Frontal cortex (tissue), 4 donors: ENCODE data around the gene MAP3K6. TPM values are rescaled to one million over a fixed set of nuclear protein-coding genes. Genes with fewer than 3 reads are reported as not detected.

ENCODE experiments used
- DNase-seq, 2 donors: peaks; one replicate each; pipeline ENCODE4 v3.0.0; 2012; ENCODE audit warnings: low spot score in 2 of 2
- FAIRE-seq: peaks from 2 replicates; lab custom pipeline; 2012; peaks lifted over from hg19 to GRCh38; lab: Jason Lieb, UNC
- total RNA-seq: library from RNA; depleted of rRNA; stranded (reverse); fragments of >200 nt; gene quantifications from one replicate; pipeline ENCODE4 v1.2.3, GENCODE V29; 2014
- donor health status: control.
- donor health status: control.
- donor health status: control.

MAP3K6 gene
- total RNA-seq, 1 donor from 2014 or later, result 0.82 TPM

GRCh38 chr1:27358038-27358927, 8.5 kb downstream of the MAP3K6 start:
- no peak for DNase-seq
- FAIRE-seq, result no peak

- peak; percentile 85 to 93 for DNase-seq
- FAIRE-seq, result no peak
These were observed 9.3 kb downstream of the MAP3K6 start for GRCh38 chr1:27357281-27358037.

- DNase-seq, result no peak
These were observed 10.0 kb downstream of the MAP3K6 start for GRCh38 chr1:27356619-27357280.

GRCh38 chr1:27356277-27356618, 10.5 kb downstream of the MAP3K6 start:
- FAIRE-seq (no peak), DNase-seq (no peak)

More at GRCh38 chr1:27356619-27357280, 10.0 kb downstream of the MAP3K6 start:
- no peak for FAIRE-seq

- FAIRE-seq (no peak), DNase-seq (no peak)
These were observed 11.1 kb downstream of the MAP3K6 start for GRCh38 chr1:27355683-27356082.

- DNase-seq (no peak), FAIRE-seq (no peak)
These were observed 13.1 kb downstream of the MAP3K6 start for GRCh38 chr1:27353629-27354028.

GRCh38 chr1:27353166-27353565, 13.6 kb downstream of the MAP3K6 start:
- DNase-seq, result no peak
- no peak for FAIRE-seq

GRCh38 chr1:27351541-27352107, 15.1 kb downstream of the MAP3K6 start:
- FAIRE-seq (no peak), DNase-seq (no peak)

- FAIRE-seq (no peak), DNase-seq (peak in 1 of 2 donors; percentile 61)
These were observed 15.9 kb downstream of the MAP3K6 start for GRCh38 chr1:27350663-27351540.

GRCh38 chr1:27349784-27350662, 16.7 kb downstream of the MAP3K6 start:
- no peak for FAIRE-seq
- peak in 1 of 2 donors; percentile 81 for DNase-seq

GRCh38 chr1:27348861-27349783, 17.6 kb downstream of the MAP3K6 start:
- no peak for DNase-seq
- FAIRE-seq, result no peak

GRCh38 chr1:27346991-27347624, 19.7 kb downstream of the MAP3K6 start:
- no peak for DNase-seq
- FAIRE-seq, result no peak

- FAIRE-seq (no peak), DNase-seq (no peak)
These were observed 20.4 kb downstream of the MAP3K6 start for GRCh38 chr1:27346357-27346756.

- no peak for FAIRE-seq
- DNase-seq, result no peak
These were observed 21.5 kb downstream of the MAP3K6 start for GRCh38 chr1:27345272-27345671.

- DNase-seq (no peak), FAIRE-seq (no peak)
These were observed 23.1 kb downstream of the MAP3K6 start for GRCh38 chr1:27343639-27344025.

GRCh38 chr1:27342778-27343638, 23.8 kb downstream of the MAP3K6 start:
- DNase-seq (no peak), FAIRE-seq (no peak)
